ENCODE measurements around the gene INPP5D. TPM values are rescaled to one million over a fixed set of nuclear protein-coding genes. Genes with fewer than 3 reads are reported as not detected.

The INPP5D gene
- total and polyA plus RNA-seq, 2 of the 8 experiments (the other 6 are each of a cell fraction or from before 2014, with no cell fraction given): 4.5 to 7.1 TPM

- H3K79me1 ChIP-seq (ENCODE audit: low read depth, low read length): no peaks in the 10 kb centered on the region
- H2BK15ac ChIP-seq (ENCODE audit: low read length): no peak overlapping the region
- no peak overlapping the region for H2BK20ac ChIP-seq (ENCODE audit: low read length)
- no peak overlapping the region for H4K5ac ChIP-seq (ENCODE audit: insufficient read length, low read depth, low read length)
- WGBS, 2 experiments (ENCODE audit: extremely low coverage in 1 of 2, insufficient coverage in 1 of 2, insufficient read length in 1 of 2, insufficient replicate concordance in 2 of 2, low coverage in 1 of 2, low lambda C conversion rate in 2 of 2, missing lambda C conversion rate in 1 of 2): 89% methylated on average over 1 of the region's 1 CpG; no CpG with 5 or more reads in 1 of the 2 experiments
- H3K4ac ChIP-seq (replicated peaks; ENCODE audit: insufficient read length, low read depth, low read length): no peak overlapping the region
- H3K23ac ChIP-seq (ENCODE audit: insufficient read length): no peak overlapping the region
- no peak overlapping the region for H3K56ac ChIP-seq (replicated peaks; ENCODE audit: insufficient read length, low read depth, low read length)
- H3K23me2 ChIP-seq (ENCODE audit: low read depth, low read length): no peaks in the 10 kb centered on the region
- no peak overlapping the region for H3K4me2 ChIP-seq (ENCODE audit: insufficient read depth in 1 of 2, low read depth in 2 of 2, low read length in 2 of 2)
- no peaks in the 10 kb centered on the region for H3K9me3 ChIP-seq (ENCODE audit: insufficient read depth in 2 of 2, low read depth in 1 of 2, low read length in 1 of 2)
- H3K27me3 ChIP-seq (replicated peaks in 1 of 4; ENCODE audit: control insufficient read depth in 3 of 4, extremely low read depth in 1 of 4, insufficient read depth in 3 of 4, low read length in 3 of 4): no peaks in the 10 kb centered on the region; a peak in 1 of 7 replicates
- H3K79me2 ChIP-seq (ENCODE audit: control insufficient read depth in 1 of 2, insufficient read depth in 2 of 2, low read length in 2 of 2): no peaks in the 10 kb centered on the region
- H2BK12ac ChIP-seq (ENCODE audit: low read depth, low read length): no peak overlapping the region
- no peak overlapping the region for H3K4me3 ChIP-seq (ENCODE audit: extremely low read depth in 1 of 4, insufficient read depth in 2 of 4, low read depth in 3 of 4, low read length in 4 of 4)
- POLR2A ChIA-PET (ENCODE audit: partially characterized antibody): no interaction called here
- no peaks in the 10 kb centered on the region for H4K20me1 ChIP-seq (replicated peaks in 1 of 2; ENCODE audit: control insufficient read depth in 1 of 2, insufficient read depth in 2 of 2, low read length in 2 of 2)
- no peak overlapping the region for H2AFZ ChIP-seq (ENCODE audit: low read length)
- H2AK5ac ChIP-seq (ENCODE audit: low read depth, low read length): no peak overlapping the region
- no peak overlapping the region for H3K14ac ChIP-seq (ENCODE audit: insufficient read length)
- H4K91ac ChIP-seq (replicated peaks; ENCODE audit: insufficient read length, low read length): no peak overlapping the region
- no peaks in the 10 kb centered on the region for H3K4me1 ChIP-seq (replicated peaks in 1 of 4; ENCODE audit: control insufficient read depth in 3 of 4, insufficient read depth in 4 of 4, low read length in 3 of 4)
- no peak overlapping the region for H3K9ac ChIP-seq (replicated peaks in 1 of 4; ENCODE audit: extremely low read depth in 1 of 4, low read depth in 3 of 4, low read length in 3 of 4)
- DNase-seq (ENCODE audit: low read depth in 1 of 2, low spot score in 2 of 2) (no peak), FAIRE-seq (no peak)
- no peak overlapping the region for H4K8ac ChIP-seq (ENCODE audit: extremely low read depth, insufficient read depth, low read length)
- H3K36me3 ChIP-seq (ENCODE audit: control insufficient read depth in 2 of 4, insufficient read depth in 4 of 4, low read length in 3 of 4): no peaks in the 10 kb centered on the region
- no peak overlapping the region for H3K18ac ChIP-seq (ENCODE audit: extremely low read depth, low read length)
- no peak overlapping the region for H3K27ac ChIP-seq (ENCODE audit: low read depth, low read length)
- CTCF ChIA-PET (ENCODE audit: partially characterized antibody): interaction anchor here (0.7 to 1.8 kb wide), 3 partner anchors 16 to 36 kb away, joined by 3 to 10 read pairs (median 4); no protein-coding TSS in a partner anchor
- no peak overlapping the region for H2BK5ac ChIP-seq (ENCODE audit: low read depth, low read length)
- H2BK120ac ChIP-seq (replicated peaks; ENCODE audit: low read depth, low read length): no peak overlapping the region
- TF ChIP-seq POLR2AphosphoS5 (IDR thresholded peaks at IDR 0.05; ENCODE audit: low read depth, low read length): no peak
- TF ChIP-seq NRF1 (IDR thresholded peaks at IDR 0.05; ENCODE audit: low read depth, low read length): no peak
- no peak for TF ChIP-seq SP2 (IDR thresholded peaks at IDR 0.05; ENCODE audit: low read length)
- no peak for TF ChIP-seq HDAC2 (IDR thresholded peaks at IDR 0.05; ENCODE audit: borderline replicate concordance in 1 of 2, low read depth in 2 of 2, low read length in 2 of 2)
- TF ChIP-seq MAFK (IDR thresholded peaks at IDR 0.05; ENCODE audit: low read depth, low read length): no peak
- TF ChIP-seq KDM1A (IDR thresholded peaks at IDR 0.05; ENCODE audit: borderline replicate concordance, low read length): no peak
- TF ChIP-seq NANOG (IDR thresholded peaks at IDR 0.05; ENCODE audit: insufficient read depth, low read depth, low read length, poor library complexity, severe bottlenecking): no peak
- TF ChIP-seq TAF7 (optimal IDR thresholded peaks at IDR 0.05; ENCODE audit: borderline replicate concordance, low read depth, low read length): no peak
- TF ChIP-seq ZNF274 (IDR thresholded peaks at IDR 0.05; ENCODE audit: borderline replicate concordance, extremely low read depth, low read length): no peak
- TF ChIP-seq SUZ12 (IDR thresholded peaks at IDR 0.05; ENCODE audit: low read length): no peak
- TF ChIP-seq KDM5A (IDR thresholded peaks at IDR 0.05; ENCODE audit: low read length): no peak
- TF ChIP-seq BRCA1 (IDR thresholded peaks at IDR 0.05; ENCODE audit: low read depth, low read length): no peak
- no peak for TF ChIP-seq ATF2 (IDR thresholded peaks at IDR 0.05; ENCODE audit: low read length)
- TF ChIP-seq CREB1 (IDR thresholded peaks at IDR 0.05): no peak
Measured at GRCh38 chr2:233093166-233093448, 33.0 kb downstream of the INPP5D start.

Measured in H1 (cell line).